GM12891 (cell line): ENCODE measurements around the gene ST8SIA2.

Source experiments
- POLR2A ChIP-seq: IDR thresholded peaks from 2 replicates; pipeline ENCODE4 v1.6.1; 2011; ENCODE audit warnings: low read depth, low read length, control low read depth
- POLR2AphosphoS5 ChIP-seq: IDR thresholded peaks from 2 replicates; pipeline ENCODE4 v1.6.1; 2011; ENCODE audit warnings: low read depth, low read length, control low read depth
- POU2F2 ChIP-seq: IDR thresholded peaks from 2 replicates; pipeline ENCODE4 v1.6.1; 2011; ENCODE audit warnings: low read depth, mild to moderate bottlenecking, control low read depth, low read length, moderate library complexity
- TAF1 ChIP-seq: IDR thresholded peaks from 2 replicates; pipeline ENCODE4 v1.6.1; 2011; ENCODE audit warnings: low read depth, low read length, control low read depth

GRCh38 chr15:92355307-92355706 lies 38.4 kb upstream of the ST8SIA2 start:
- TF ChIP-seq POLR2A (no peak), POLR2AphosphoS5 (no peak), TAF1 (no peak), POU2F2 (no peak)
